ENCODE measurements around the gene HEPACAM2.

- TF ChIP-seq CTCF (IDR thresholded peaks at IDR 0.05; ENCODE audit: insufficient read depth, low read length) (no peak), POLR2AphosphoS5 (IDR thresholded peaks at IDR 0.05; ENCODE audit: low read depth) (no peak), SPI1 (IDR thresholded peaks at IDR 0.05; ENCODE audit: borderline replicate concordance, low read depth) (no peak), GABPA (IDR thresholded peaks at IDR 0.05; ENCODE audit: low read depth) (no peak), REST (IDR thresholded peaks at IDR 0.05; ENCODE audit: insufficient replicate concordance, low read depth) (no peak)
Observed at GRCh38 chr7:93239824-93240223, 13.6 kb upstream of the HEPACAM2 start.

All from HL-60 (cell line).